Measurements from ENCODE around the gene CRABP2.

The CRABP2 gene

GRCh38 chr1:156693848-156694689, 11.3 kb downstream of the CRABP2 start:
- TF ChIP-seq POLR2AphosphoS5 (IDR thresholded peaks at IDR 0.05; ENCODE audit: low read depth, low read length): no peak
- no peak for TF ChIP-seq POLR2A (IDR thresholded peaks at IDR 0.05; ENCODE audit: low read depth, low read length)
- no peak for TF ChIP-seq TAF1 (IDR thresholded peaks at IDR 0.05; ENCODE audit: borderline replicate concordance, low read depth, low read length)
- FAIRE-seq (no peak), DNase-seq (ENCODE audit: insufficient read length) (no peak)

- no peak for FAIRE-seq
- DNase-seq (ENCODE audit: insufficient read length): no peak
- TF ChIP-seq TAF1 (IDR thresholded peaks at IDR 0.05; ENCODE audit: borderline replicate concordance, low read depth, low read length): no peak
- no peak for TF ChIP-seq POLR2AphosphoS5 (IDR thresholded peaks at IDR 0.05; ENCODE audit: low read depth, low read length)
- no peak for TF ChIP-seq POLR2A (IDR thresholded peaks at IDR 0.05; ENCODE audit: low read depth, low read length)
Measured at GRCh38 chr1:156692925-156693847, 12.2 kb downstream of the CRABP2 start.

- no peak for DNase-seq (ENCODE audit: insufficient read length)
- no peak for FAIRE-seq
- TF ChIP-seq TAF1 (IDR thresholded peaks at IDR 0.05; ENCODE audit: borderline replicate concordance, low read depth, low read length): no peak
- TF ChIP-seq POLR2A (IDR thresholded peaks at IDR 0.05; ENCODE audit: low read depth, low read length): no peak
- no peak for TF ChIP-seq POLR2AphosphoS5 (IDR thresholded peaks at IDR 0.05; ENCODE audit: low read depth, low read length)
Measured at GRCh38 chr1:156692441-156692924, 12.9 kb downstream of the CRABP2 start.

- no peak for DNase-seq (ENCODE audit: insufficient read length)
- no peak for FAIRE-seq
- no peak for TF ChIP-seq TAF1 (IDR thresholded peaks at IDR 0.05; ENCODE audit: borderline replicate concordance, low read depth, low read length)
Measured at GRCh38 chr1:156691665-156692440, 13.5 kb downstream of the CRABP2 start.

GRCh38 chr1:156691191-156691590, 14.2 kb downstream of the CRABP2 start:
- TF ChIP-seq POLR2A (IDR thresholded peaks at IDR 0.05; ENCODE audit: low read depth, low read length) (no peak), TAF1 (IDR thresholded peaks at IDR 0.05; ENCODE audit: borderline replicate concordance, low read depth, low read length) (no peak), POLR2AphosphoS5 (IDR thresholded peaks at IDR 0.05; ENCODE audit: low read depth, low read length) (no peak)
- DNase-seq (ENCODE audit: insufficient read length) (no peak), FAIRE-seq (no peak)

GRCh38 chr1:156690675-156691036, 14.7 kb downstream of the CRABP2 start:
- TF ChIP-seq POLR2AphosphoS5 (IDR thresholded peaks at IDR 0.05; ENCODE audit: low read depth, low read length): no peak
- no peak for TF ChIP-seq TAF1 (IDR thresholded peaks at IDR 0.05; ENCODE audit: borderline replicate concordance, low read depth, low read length)
- no peak for TF ChIP-seq POLR2A (IDR thresholded peaks at IDR 0.05; ENCODE audit: low read depth, low read length)
- FAIRE-seq: no peak
- DNase-seq (ENCODE audit: insufficient read length): no peak

GRCh38 chr1:156689953-156690674, 15.3 kb downstream of the CRABP2 start:
- no peak for FAIRE-seq
- DNase-seq (ENCODE audit: insufficient read length): no peak
- TF ChIP-seq POLR2A (IDR thresholded peaks at IDR 0.05; ENCODE audit: low read depth, low read length) (no peak), POLR2AphosphoS5 (IDR thresholded peaks at IDR 0.05; ENCODE audit: low read depth, low read length) (no peak), TAF1 (IDR thresholded peaks at IDR 0.05; ENCODE audit: borderline replicate concordance, low read depth, low read length) (no peak)

- FAIRE-seq: peak; percentile 74
- peak; percentile 86 for DNase-seq (ENCODE audit: insufficient read length)
- TF ChIP-seq POLR2A (IDR thresholded peaks at IDR 0.05; ENCODE audit: low read depth, low read length) (no peak), POLR2AphosphoS5 (IDR thresholded peaks at IDR 0.05; ENCODE audit: low read depth, low read length) (no peak), TAF1 (IDR thresholded peaks at IDR 0.05; ENCODE audit: borderline replicate concordance, low read depth, low read length) (no peak)
Measured at GRCh38 chr1:156689035-156689952, 16.1 kb downstream of the CRABP2 start.

- FAIRE-seq: no peak
- TF ChIP-seq POLR2AphosphoS5 (IDR thresholded peaks at IDR 0.05; ENCODE audit: low read depth, low read length) (no peak), POLR2A (IDR thresholded peaks at IDR 0.05; ENCODE audit: low read depth, low read length) (no peak), TAF1 (IDR thresholded peaks at IDR 0.05; ENCODE audit: borderline replicate concordance, low read depth, low read length) (no peak)
- no peak for DNase-seq (ENCODE audit: insufficient read length)
Measured at GRCh38 chr1:156684227-156684782, 21.1 kb downstream of the CRABP2 start.

All from GM12892 (cell line).